ENCODE measurements around the gene SNRNP70.
"Not testable (repeated sequence)": the region's sequence is repeated elsewhere in the genome, so short reads cannot be mapped to it uniquely, and the experiment has no call there.

Gene SNRNP70

GRCh38 chr19:49058562-49058961, 26.7 kb upstream of the SNRNP70 start:
- H3K4me3 Mint-ChIP-seq, result peak overlapping the region; percentile 87
- H3K9me3 Mint-ChIP-seq, result no peaks in the 10 kb centered on the region
- peaks cover 17% of the 10 kb centered on the region for H3K27me3 Mint-ChIP-seq
- no peaks in the 10 kb centered on the region for H3K36me3 Mint-ChIP-seq
- peaks cover 15% of the 10 kb centered on the region for H3K4me1 Mint-ChIP-seq
- H3K27ac Mint-ChIP-seq, result no peak overlapping the region

- Mint-ChIP-seq H3K27ac (peak overlapping the region; percentile 14), H3K9me3 (no peaks in the 10 kb centered on the region), H3K36me3 (no peaks in the 10 kb centered on the region), H3K4me1 (peaks cover 15% of the 10 kb centered on the region), H3K27me3 (peaks cover 17% of the 10 kb centered on the region), H3K4me3 (no peak overlapping the region)
These were observed 26.2 kb upstream of the SNRNP70 start for GRCh38 chr19:49059053-49059452.

GRCh38 chr19:49061000-49061399, 24.3 kb upstream of the SNRNP70 start:
- H3K27me3 Mint-ChIP-seq, result peaks cover 23% of the 10 kb centered on the region
- no peaks in the 10 kb centered on the region for H3K9me3 Mint-ChIP-seq
- H3K27ac Mint-ChIP-seq, result no peak overlapping the region
- H3K36me3 Mint-ChIP-seq, result no peaks in the 10 kb centered on the region
- H3K4me1 Mint-ChIP-seq, result peaks cover 15% of the 10 kb centered on the region
- no peak overlapping the region for H3K4me3 Mint-ChIP-seq

DNA sequence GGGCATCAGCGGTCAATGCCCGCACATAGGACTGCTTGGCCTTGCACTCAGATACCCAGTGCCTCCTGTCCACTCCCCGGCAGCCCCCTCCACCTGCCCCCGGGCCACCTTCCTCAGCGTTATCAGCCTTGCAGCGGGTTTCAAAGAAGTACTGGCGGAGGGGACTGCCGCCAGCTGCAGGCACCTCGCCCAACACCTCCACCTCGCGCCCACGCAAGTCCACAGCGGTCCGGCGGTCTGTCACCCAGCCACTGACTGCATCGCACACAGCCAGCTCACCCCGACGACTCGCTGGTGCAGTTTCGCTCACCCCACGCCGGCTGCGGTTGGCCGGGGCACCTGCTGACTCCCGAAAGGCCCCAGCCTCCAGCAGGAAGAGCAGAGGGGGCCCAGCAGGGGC, 23.8 kb upstream of the SNRNP70 start:
- no peaks in the 10 kb centered on the region for H3K36me3 Mint-ChIP-seq
- no peak overlapping the region for H3K27ac Mint-ChIP-seq
- H3K9me3 Mint-ChIP-seq, result no peaks in the 10 kb centered on the region
- H3K27me3 Mint-ChIP-seq, result peaks cover 25% of the 10 kb centered on the region
- peaks cover 15% of the 10 kb centered on the region for H3K4me1 Mint-ChIP-seq
- no peak overlapping the region for H3K4me3 Mint-ChIP-seq

GRCh38 chr19:49064029-49064629, 21.1 kb upstream of the SNRNP70 start:
- Mint-ChIP-seq H3K4me1 (no peaks in the 10 kb centered on the region), H3K9me3 (no peaks in the 10 kb centered on the region), H3K27ac (no peak overlapping the region), H3K4me3 (no peak overlapping the region), H3K36me3 (no peaks in the 10 kb centered on the region), H3K27me3 (peaks cover 22% of the 10 kb centered on the region)

- Mint-ChIP-seq H3K27me3 (peaks cover 25% of the 10 kb centered on the region), H3K36me3 (peaks cover 4% of the 10 kb centered on the region), H3K4me3 (no peak within 1 kb of the TSS), H3K27ac (no peak within 1 kb of the TSS), H3K9me3 (no peaks in the 10 kb centered on the region), H3K4me1 (no peaks in the 10 kb centered on the region)
These were observed 20.3 kb upstream of the SNRNP70 start, which contains the start of gene NTF4 for GRCh38 chr19:49064768-49065611. NTF4 (minus strand) TSS chr19:49064818; CDS start chr19:49061997, 2,821 bp downstream.

DNA sequence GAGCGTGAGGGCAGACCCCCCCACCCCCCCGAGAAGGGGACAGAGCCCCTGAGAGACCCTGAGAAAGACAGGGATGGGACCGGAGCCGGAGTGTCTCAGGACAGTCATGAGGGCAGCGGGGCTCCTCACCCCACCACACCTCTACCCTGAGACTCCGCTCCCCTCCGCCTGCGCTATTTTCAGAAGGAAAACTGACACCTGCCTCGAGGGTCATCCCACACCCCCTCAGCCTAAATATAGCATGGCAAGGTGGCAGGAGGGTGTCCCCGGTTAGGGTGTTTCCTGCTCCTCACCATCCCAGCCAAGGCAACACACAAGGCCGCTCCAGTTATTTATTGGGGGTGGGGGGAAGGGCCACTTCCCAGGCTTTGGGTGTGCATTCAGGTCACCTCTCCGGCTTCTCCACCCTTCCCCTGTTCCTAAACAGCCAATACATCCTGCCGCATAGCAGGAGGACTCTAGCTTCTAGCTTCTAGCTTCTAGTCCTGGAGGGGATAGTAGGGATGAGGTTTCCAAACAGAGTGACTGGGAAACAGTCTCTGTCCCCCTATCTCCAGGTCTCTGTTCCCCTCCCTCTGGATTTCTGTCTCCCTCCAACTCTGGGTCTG, 19.2 kb upstream of the SNRNP70 start:
- H3K4me3 Mint-ChIP-seq, result peak overlapping the region; percentile 7
- H3K27ac Mint-ChIP-seq, result no peak overlapping the region
- peaks cover 8% of the 10 kb centered on the region for H3K36me3 Mint-ChIP-seq
- peaks cover 25% of the 10 kb centered on the region for H3K27me3 Mint-ChIP-seq
- H3K9me3 Mint-ChIP-seq, result no peaks in the 10 kb centered on the region
- no peaks in the 10 kb centered on the region for H3K4me1 Mint-ChIP-seq

GRCh38 chr19:49067554-49067953, 17.7 kb upstream of the SNRNP70 start:
- Mint-ChIP-seq H3K4me3 (no peak overlapping the region), H3K27me3 (peaks cover 26% of the 10 kb centered on the region), H3K4me1 (peaks cover under 1% of the 10 kb centered on the region), H3K27ac (no peak overlapping the region), H3K36me3 (peaks cover 8% of the 10 kb centered on the region), H3K9me3 (no peaks in the 10 kb centered on the region)

DNA sequence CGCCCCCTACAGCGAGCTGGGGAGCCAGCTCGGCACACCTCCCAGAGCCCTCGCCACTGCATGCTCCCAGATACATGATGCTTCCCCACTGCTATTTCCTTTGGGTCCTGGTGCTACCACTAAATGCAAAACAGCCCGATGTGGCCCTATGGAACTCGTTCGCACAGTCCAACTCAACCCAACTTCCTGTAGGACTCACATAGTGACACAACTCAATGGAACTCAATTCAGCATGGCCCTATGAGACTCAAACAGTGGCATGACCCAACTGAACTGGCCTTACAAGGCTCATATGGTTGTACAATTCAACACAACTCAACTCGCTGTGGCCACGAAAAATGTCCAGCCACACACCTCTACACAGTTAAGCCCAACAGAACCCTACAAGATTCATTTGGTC, 16.2 kb upstream of the SNRNP70 start:
- Mint-ChIP-seq H3K36me3 (peaks cover 10% of the 10 kb centered on the region), H3K27ac (no peak overlapping the region), H3K4me1 (peaks cover 11% of the 10 kb centered on the region), H3K9me3 (no peaks in the 10 kb centered on the region), H3K27me3 (peaks cover 39% of the 10 kb centered on the region), H3K4me3 (no peak overlapping the region)

DNA sequence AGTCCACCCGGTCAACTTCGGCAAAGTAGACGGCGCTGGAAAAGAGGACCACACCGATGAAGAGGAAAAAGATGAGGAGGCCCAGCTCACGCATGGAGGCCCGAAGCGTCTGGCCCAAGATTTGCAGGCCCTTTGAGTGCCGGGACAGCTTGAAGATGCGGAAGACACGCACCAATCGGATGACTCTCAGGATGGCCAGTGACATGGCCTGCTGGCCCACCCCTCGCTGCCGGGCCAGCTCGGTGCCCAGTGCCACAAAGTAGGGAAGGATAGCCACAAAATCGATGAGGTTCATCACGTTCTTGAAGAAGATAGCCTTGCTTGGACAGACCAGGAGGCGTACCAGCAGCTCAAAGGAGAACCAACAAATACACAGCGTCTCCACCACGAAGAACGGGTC, 14.8 kb upstream of the SNRNP70 start:
- Mint-ChIP-seq H3K27me3 (peaks cover 43% of the 10 kb centered on the region), H3K36me3 (peaks cover 10% of the 10 kb centered on the region), H3K4me1 (peaks cover 11% of the 10 kb centered on the region), H3K9me3 (no peaks in the 10 kb centered on the region), H3K4me3 (no peak overlapping the region), H3K27ac (no peak overlapping the region)

GRCh38 chr19:49071860-49072547, 13.2 kb upstream of the SNRNP70 start:
- peaks cover 10% of the 10 kb centered on the region for H3K36me3 Mint-ChIP-seq
- no peaks in the 10 kb centered on the region for H3K9me3 Mint-ChIP-seq
- H3K27ac Mint-ChIP-seq, result no peak overlapping the region
- H3K4me3 Mint-ChIP-seq, result no peak overlapping the region
- peaks cover 11% of the 10 kb centered on the region for H3K4me1 Mint-ChIP-seq
- peaks cover 41% of the 10 kb centered on the region for H3K27me3 Mint-ChIP-seq

DNA sequence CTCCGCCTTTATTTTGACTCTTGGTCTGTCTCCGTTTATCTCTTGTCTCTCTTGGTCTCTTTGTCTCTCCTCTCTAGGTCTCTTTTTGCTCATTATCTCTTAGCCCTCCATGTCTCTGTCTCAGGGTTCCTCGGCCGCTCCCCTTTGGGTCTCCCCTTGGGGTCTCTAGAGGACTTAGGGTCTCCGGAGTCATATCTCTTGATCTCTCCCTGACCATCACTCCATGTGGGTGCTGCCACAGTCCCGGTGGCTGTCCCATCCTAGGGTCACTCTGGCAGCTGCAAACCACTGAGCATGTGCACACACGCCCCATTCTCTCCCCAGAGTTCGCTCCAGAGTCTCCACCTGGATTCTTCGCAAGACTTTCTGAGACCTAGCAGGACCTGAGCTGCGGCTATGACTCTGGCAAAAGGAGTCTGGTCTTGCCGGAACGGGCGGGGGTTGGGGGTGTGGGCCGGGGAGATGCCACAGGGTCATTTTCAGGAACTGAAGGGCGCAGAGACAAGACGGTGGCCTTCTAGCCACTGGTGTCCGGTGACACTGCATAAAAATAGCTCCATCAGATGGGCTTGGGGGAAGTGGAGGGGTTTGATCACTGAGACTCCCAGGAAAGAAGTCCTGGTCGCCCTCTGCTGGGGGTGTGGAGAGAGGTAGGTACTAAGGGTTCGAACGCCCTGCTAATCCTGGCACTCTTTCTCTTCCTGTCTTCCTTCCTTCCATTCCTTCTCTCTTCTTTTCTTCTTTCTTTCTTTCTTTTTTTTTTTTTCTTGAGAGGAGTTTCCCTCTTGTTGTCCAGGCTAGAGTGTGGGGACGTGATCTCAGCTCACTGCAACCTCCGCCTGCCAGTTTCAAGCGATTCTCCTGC, 11.5 kb upstream of the SNRNP70 start:
- peaks cover 11% of the 10 kb centered on the region for H3K4me1 Mint-ChIP-seq
- no peaks in the 10 kb centered on the region for H3K9me3 Mint-ChIP-seq
- H3K27ac Mint-ChIP-seq, result peak overlapping the region; percentile 49
- peaks cover 10% of the 10 kb centered on the region for H3K36me3 Mint-ChIP-seq
- H3K4me3 Mint-ChIP-seq, result peak overlapping the region; percentile 79
- peaks cover 41% of the 10 kb centered on the region for H3K27me3 Mint-ChIP-seq

GRCh38 chr19:49074869-49075268, 10.4 kb upstream of the SNRNP70 start:
- not testable (repeated sequence) for H3K9me3 Mint-ChIP-seq, H3K27ac Mint-ChIP-seq, H3K36me3 Mint-ChIP-seq, H3K4me3 Mint-ChIP-seq
- peaks cover 11% of the 10 kb centered on the region for H3K4me1 Mint-ChIP-seq
- peaks cover 32% of the 10 kb centered on the region for H3K27me3 Mint-ChIP-seq

DNA sequence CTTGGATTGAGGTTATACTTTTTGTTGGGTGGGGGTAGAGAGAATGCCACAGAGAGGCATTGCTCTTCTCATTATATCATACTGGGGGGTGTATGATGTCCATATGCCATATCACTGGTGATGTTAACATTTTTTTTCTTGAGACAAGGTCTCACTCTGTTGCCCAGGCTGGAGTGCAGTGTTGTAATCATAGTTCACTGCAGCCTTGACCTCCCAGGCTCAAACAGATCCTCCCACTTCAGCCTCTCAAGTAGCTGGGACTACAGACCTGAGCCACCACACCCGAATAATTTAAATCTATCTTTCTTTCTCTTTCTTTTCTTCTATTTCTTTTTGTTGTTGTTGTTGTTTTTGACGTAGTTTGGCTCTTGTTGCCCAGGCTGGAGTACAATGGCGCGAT, 4.9 kb upstream of the SNRNP70 start:
- no peak overlapping the region for H3K4me3 Mint-ChIP-seq
- H3K27me3 Mint-ChIP-seq, result peaks cover 7% of the 10 kb centered on the region
- no peaks in the 10 kb centered on the region for H3K36me3 Mint-ChIP-seq
- H3K27ac Mint-ChIP-seq, result no peak overlapping the region
- no peaks in the 10 kb centered on the region for H3K9me3 Mint-ChIP-seq
- peaks cover 8% of the 10 kb centered on the region for H3K4me1 Mint-ChIP-seq

DNA sequence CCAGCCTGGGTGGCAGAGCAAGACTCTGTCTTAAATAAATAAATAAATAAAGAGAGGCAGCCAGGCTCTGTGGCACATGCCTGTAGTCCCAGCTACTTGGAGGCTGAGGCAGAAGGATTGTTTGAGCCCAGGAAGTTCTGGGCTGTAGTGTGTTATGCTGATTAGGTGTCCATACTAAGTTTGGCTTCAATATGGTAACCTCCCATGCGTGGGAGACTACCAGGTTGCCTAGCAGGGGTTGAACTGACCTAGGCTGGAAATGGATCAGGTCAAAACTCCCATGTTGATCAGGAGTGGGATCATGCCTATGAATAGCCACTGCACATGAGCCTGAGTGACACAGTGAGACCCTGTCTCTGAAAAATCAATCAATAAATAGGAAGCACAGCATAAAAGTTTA, 4.0 kb upstream of the SNRNP70 start:
- Mint-ChIP-seq H3K4me3 (no peak overlapping the region), H3K4me1 (peaks cover 9% of the 10 kb centered on the region), H3K27me3 (peaks cover 1% of the 10 kb centered on the region), H3K27ac (no peak overlapping the region), H3K36me3 (peaks cover 4% of the 10 kb centered on the region), H3K9me3 (no peaks in the 10 kb centered on the region)

Measured in activated naive CD4-positive, alpha-beta T cell treated with anti-CD3 and anti-CD28 coated beads, Interleukin-2, amount 50 U/mL, for 24 hours (primary cell).